Lung (tissue), 12 donors: ENCODE measurements around the gene CDK5RAP2. TPM values are rescaled to one million over a fixed set of nuclear protein-coding genes. Genes with fewer than 3 reads are reported as not detected.

Experiments
- ATAC-seq: fragments of 200-7000 bp; cut with Tn5 transposase; one replicate; pipeline ENCODE4 v1.9.1; 2020; ENCODE audit warnings: moderate number of reproducible peaks; ENCODE audit not compliant: insufficient read depth, low FRiP score
- DNase-seq, 3 donors: peaks; one replicate each; pipeline ENCODE4 v3.0.0-alpha.2; 2013 to 2017
- H3K27ac ChIP-seq, 2 donors: one replicate each; pipeline ENCODE4 v1.5.1; 2013; ENCODE audit warnings: mild to moderate bottlenecking in 2 of 2, moderate library complexity in 2 of 2, control low read depth in 1 of 2, inconsistent platforms in 1 of 2, low read depth in 1 of 2, low read length in 1 of 2
- H3K27me3 ChIP-seq, 3 donors: one replicate each; pipeline ENCODE4 v1.5.1; 2013; ENCODE audit warnings: low read length in 2 of 3; ENCODE audit not compliant: control insufficient read depth in 3 of 3, insufficient read depth in 3 of 3
- H3K36me3 ChIP-seq, 4 donors: one replicate each; pipeline ENCODE4 v1.5.1; 2013; ENCODE audit warnings: low read length in 4 of 4, mild to moderate bottlenecking in 1 of 4, moderate library complexity in 1 of 4; ENCODE audit not compliant: control insufficient read depth in 4 of 4, insufficient read depth in 4 of 4
- H3K4me1 ChIP-seq, 5 donors: one replicate each; pipeline ENCODE4 v1.5.1; 2013; ENCODE audit warnings: low read length in 5 of 5, mild to moderate bottlenecking in 2 of 5, moderate library complexity in 1 of 5; ENCODE audit not compliant: control insufficient read depth in 5 of 5, insufficient read depth in 5 of 5
- H3K4me3 ChIP-seq: one replicate; pipeline ENCODE4 v1.5.1; 2013; ENCODE audit warnings: mild to moderate bottlenecking, control low read depth, moderate library complexity
- H3K9ac ChIP-seq, 2 donors: one replicate each; pipeline ENCODE4 v1.5.1; 2013; ENCODE audit warnings: low read length in 2 of 2, control low read depth in 1 of 2; ENCODE audit not compliant: insufficient read depth in 1 of 2
- H3K9me3 ChIP-seq, 4 donors: one replicate each; pipeline ENCODE4 v1.5.1; 2013; ENCODE audit warnings: low read length in 3 of 4, mild to moderate bottlenecking in 1 of 4, moderate library complexity in 1 of 4; ENCODE audit not compliant: control insufficient read depth in 4 of 4, insufficient read depth in 3 of 4
- WGBS, 2 donors: extraction: QIAGEN DNeasy Blood & Tissue Kit; methylation state at CpG; one replicate each; pipeline ENCODE4 v1.1.7; 2013; 5-methylcytosine and 5-hydroxymethylcytosine counted together
- polyA plus RNA-seq, 2 donors: library from polyadenylated mRNA; stranded (reverse); fragments of 200-250 nt; gene quantifications; one replicate each; pipeline ENCODE4 v1.2.1, GENCODE V29; 2013
- total RNA-seq, 2 donors: library from RNA; depleted of rRNA in 1 of 2; stranded (reverse); fragments of >200 nt in 1 of 2; gene quantifications; one replicate each; pipeline ENCODE4 v1.2.1, GENCODE V29; 2014 to 2021
- TF ChIP-seq, protein P1 (sequence below): IDR thresholded peaks from 2 replicates; pipeline ENCODE4 v1.5.1; 2012; ENCODE audit warnings: mild to moderate bottlenecking; ENCODE audit errors: control extremely low read depth, extremely low read depth
- donor health status: control.
- donor health status: control.
- donor health status: Bipolar disorder and iron deficiency.
- donor health status: healthy.
- donor health status: DM: yes; HTN: yes; CAD: no.

Gene CDK5RAP2
- total and polyA plus RNA-seq, 4 donors = 25.6 to 65.7 (median 35.9) TPM

DNA sequence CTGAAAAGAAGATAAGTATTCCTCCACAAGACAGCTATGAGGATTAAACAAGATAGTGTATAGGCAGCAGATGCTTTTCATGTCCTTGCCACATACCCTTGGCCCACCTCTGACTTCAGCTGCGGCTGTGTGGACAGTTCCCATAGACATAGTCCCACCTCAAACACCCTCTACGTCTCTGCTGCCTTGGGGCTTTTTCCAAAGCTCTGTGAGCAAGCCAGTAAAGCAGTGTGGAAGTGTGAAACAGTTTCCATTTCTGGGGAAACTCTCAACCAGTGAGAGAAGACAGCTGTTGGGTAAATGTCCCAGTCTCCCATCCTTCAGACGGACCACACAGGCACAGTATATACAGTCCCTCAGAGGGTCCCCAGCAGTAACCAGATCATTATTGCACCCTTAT, 125.5 kb downstream of the CDK5RAP2 start:
- Histone ChIP-seq H3K36me3 (peaks cover 16 to 35% (median 25%) of the 10 kb centered on the region in 4 donors), H3K27ac (no peak overlapping the region), H3K4me3 (no peak overlapping the region), H3K4me1 (peaks cover 0 to 10% (median 1%) of the 10 kb centered on the region in 5 donors), H3K9me3 (peaks cover 0 to 2% (median 0%) of the 10 kb centered on the region in 4 donors), H3K27me3 (no peaks in the 10 kb centered on the region), H3K9ac (no peak overlapping the region)
- TF ChIP-seq, protein P1, sequence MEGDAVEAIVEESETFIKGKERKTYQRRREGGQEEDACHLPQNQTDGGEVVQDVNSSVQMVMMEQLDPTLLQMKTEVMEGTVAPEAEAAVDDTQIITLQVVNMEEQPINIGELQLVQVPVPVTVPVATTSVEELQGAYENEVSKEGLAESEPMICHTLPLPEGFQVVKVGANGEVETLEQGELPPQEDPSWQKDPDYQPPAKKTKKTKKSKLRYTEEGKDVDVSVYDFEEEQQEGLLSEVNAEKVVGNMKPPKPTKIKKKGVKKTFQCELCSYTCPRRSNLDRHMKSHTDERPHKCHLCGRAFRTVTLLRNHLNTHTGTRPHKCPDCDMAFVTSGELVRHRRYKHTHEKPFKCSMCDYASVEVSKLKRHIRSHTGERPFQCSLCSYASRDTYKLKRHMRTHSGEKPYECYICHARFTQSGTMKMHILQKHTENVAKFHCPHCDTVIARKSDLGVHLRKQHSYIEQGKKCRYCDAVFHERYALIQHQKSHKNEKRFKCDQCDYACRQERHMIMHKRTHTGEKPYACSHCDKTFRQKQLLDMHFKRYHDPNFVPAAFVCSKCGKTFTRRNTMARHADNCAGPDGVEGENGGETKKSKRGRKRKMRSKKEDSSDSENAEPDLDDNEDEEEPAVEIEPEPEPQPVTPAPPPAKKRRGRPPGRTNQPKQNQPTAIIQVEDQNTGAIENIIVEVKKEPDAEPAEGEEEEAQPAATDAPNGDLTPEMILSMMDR = no peak
- ATAC-seq (no peak), DNase-seq (peak; percentile 56 to 84 (median 75))
- WGBS, 2 donors = 84 to 90% methylated on average over 3 of the region's 3 CpGs

DNA sequence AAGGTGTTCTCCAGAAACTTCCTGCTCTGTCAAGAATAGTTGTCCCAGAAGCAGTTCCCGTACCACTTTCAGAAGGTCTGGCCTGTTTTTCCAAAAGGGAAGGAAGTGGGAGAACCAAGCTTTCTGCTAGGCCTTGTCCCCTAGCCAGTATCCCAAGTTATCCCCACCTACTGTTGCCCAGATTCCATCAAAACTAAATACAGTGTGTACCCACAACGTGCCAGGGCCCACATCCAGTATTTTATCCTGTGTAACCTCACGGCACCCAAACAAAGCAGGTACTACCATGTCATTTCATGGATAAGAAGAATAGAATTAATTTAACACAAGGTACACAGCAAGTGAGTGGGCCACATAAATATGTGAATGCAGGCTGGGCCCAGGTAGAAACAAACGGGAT, 126.2 kb downstream of the CDK5RAP2 start:
- no peak overlapping the region for H3K9ac ChIP-seq
- no peak overlapping the region for H3K27ac ChIP-seq
- WGBS, 2 donors = 96% methylated on average over 4 of the region's 4 CpGs
- peaks cover 0 to 10% (median 1%) of the 10 kb centered on the region in 5 donors for H3K4me1 ChIP-seq
- ATAC-seq = no peak
- H3K9me3 ChIP-seq = peaks cover 0 to 2% (median 0%) of the 10 kb centered on the region in 4 donors
- H3K27me3 ChIP-seq = no peaks in the 10 kb centered on the region
- TF ChIP-seq, protein P1 = no peak
- no peak for DNase-seq
- peaks cover 16 to 33% (median 24%) of the 10 kb centered on the region in 4 donors for H3K36me3 ChIP-seq
- H3K4me3 ChIP-seq = no peak overlapping the region

DNA sequence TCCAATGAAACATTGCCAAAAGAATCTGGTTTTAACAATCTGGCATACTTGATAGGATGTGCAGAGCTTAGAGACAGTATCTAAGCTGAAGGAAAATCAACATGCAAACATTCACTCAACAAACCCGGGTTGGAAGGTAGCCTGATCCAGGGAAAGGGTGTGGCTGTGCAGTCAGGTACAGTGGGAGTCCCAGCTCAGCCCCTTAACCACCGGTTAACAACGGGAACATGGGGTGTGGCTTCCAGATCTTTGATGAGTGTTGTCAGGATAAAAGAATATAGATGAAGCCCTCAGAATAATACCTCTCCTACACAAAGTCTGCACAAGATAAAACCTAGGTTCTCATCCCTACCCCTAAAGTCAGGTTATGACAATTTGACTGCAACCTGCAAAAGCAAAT, 127.3 kb downstream of the CDK5RAP2 start:
- no peaks in the 10 kb centered on the region for H3K27me3 ChIP-seq
- TF ChIP-seq, protein P1 = no peak
- DNase-seq (no peak), ATAC-seq (no peak)
- peaks cover 0 to 2% (median 0%) of the 10 kb centered on the region in 4 donors for H3K9me3 ChIP-seq
- H3K4me1 ChIP-seq = peaks cover 0 to 10% (median 1%) of the 10 kb centered on the region in 5 donors
- H3K27ac ChIP-seq = no peak overlapping the region
- no peak overlapping the region for H3K9ac ChIP-seq
- no peak overlapping the region for H3K4me3 ChIP-seq
- peaks cover 16 to 25% (median 20%) of the 10 kb centered on the region in 4 donors for H3K36me3 ChIP-seq
- 88 to 96% methylated on average over 3 of the region's 3 CpGs for WGBS, 2 donors

DNA sequence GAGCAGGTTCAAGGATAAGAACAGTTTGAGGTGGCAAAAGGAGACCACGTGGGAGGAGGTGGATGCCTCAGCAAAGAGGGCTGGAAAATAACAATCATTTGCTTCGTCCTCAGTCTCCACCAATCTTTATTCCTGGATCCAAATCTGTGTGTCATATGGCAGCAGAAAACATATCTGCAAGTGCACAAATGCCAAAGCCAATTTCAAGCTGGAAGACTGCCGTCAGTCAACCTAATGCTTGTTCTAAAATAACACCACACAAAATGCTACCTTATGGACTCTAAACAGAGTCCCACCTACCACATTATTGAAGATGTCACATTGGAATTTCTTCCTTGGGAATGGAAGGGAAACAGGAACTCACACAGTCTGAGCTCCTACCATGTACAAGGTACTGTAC, 129.1 kb downstream of the CDK5RAP2 start:
- no peaks in the 10 kb centered on the region for H3K9me3 ChIP-seq
- no peaks in the 10 kb centered on the region for H3K27me3 ChIP-seq
- TF ChIP-seq, protein P1 = no peak
- DNase-seq (no peak), ATAC-seq (no peak)
- H3K9ac ChIP-seq = no peak overlapping the region
- WGBS, 2 donors = 95 to 98% methylated on average over 3 of the region's 3 CpGs
- H3K27ac ChIP-seq = no peak overlapping the region
- peaks cover 6 to 18% (median 12%) of the 10 kb centered on the region in 4 donors for H3K36me3 ChIP-seq
- H3K4me1 ChIP-seq = peaks cover 0 to 10% (median 4%) of the 10 kb centered on the region in 5 donors
- H3K4me3 ChIP-seq = no peak overlapping the region
